Measurements from ENCODE around the gene TRIM29.

GRCh38 chr11:120117991-120118390 lies 19.9 kb downstream of the TRIM29 start:
- TF ChIP-seq POLR2A (IDR thresholded peaks at IDR 0.05): no peak
- TF ChIP-seq, protein P1, sequence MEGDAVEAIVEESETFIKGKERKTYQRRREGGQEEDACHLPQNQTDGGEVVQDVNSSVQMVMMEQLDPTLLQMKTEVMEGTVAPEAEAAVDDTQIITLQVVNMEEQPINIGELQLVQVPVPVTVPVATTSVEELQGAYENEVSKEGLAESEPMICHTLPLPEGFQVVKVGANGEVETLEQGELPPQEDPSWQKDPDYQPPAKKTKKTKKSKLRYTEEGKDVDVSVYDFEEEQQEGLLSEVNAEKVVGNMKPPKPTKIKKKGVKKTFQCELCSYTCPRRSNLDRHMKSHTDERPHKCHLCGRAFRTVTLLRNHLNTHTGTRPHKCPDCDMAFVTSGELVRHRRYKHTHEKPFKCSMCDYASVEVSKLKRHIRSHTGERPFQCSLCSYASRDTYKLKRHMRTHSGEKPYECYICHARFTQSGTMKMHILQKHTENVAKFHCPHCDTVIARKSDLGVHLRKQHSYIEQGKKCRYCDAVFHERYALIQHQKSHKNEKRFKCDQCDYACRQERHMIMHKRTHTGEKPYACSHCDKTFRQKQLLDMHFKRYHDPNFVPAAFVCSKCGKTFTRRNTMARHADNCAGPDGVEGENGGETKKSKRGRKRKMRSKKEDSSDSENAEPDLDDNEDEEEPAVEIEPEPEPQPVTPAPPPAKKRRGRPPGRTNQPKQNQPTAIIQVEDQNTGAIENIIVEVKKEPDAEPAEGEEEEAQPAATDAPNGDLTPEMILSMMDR (IDR thresholded peaks at IDR 0.05): no peak
